SU-DHL-6 (cell line): Measurements from ENCODE around the gene ZNF334.

Source experiments
- H2AFZ ChIP-seq: fragments of 200-600 bp; sonication (generic); 2 replicates; pipeline ENCODE4 v1.6.1; 2014; ENCODE audit warnings: low read depth, mild to moderate bottlenecking, moderate library complexity, mixed read lengths, antibody characterized with exemption, low read length; ENCODE audit not compliant: severe bottlenecking
- H3F3A ChIP-seq: fragments of 200-600 bp; shearing (Covaris generic); 2 replicates; pipeline ENCODE4 v1.6.0; 2016; ENCODE audit warnings: antibody characterized with exemption, mild to moderate bottlenecking; ENCODE audit not compliant: insufficient read depth
- H3K27ac ChIP-seq: fragments of 200-600 bp; sonication (generic); 2 replicates; pipeline ENCODE4 v1.5.1; 2016; ENCODE audit warnings: low read depth, mild to moderate bottlenecking, low read length, moderate library complexity, mixed read lengths
- H3K27me3 ChIP-seq: fragments of 200-600 bp; sonication (generic), shearing (Covaris generic); 2 replicates; pipeline ENCODE4 v1.6.0; 2014; ENCODE audit warnings: mild to moderate bottlenecking, low read length
- H3K36me3 ChIP-seq: fragments of 200-600 bp; sonication (generic); 2 replicates; pipeline ENCODE4 v1.6.1; 2014; ENCODE audit warnings: mild to moderate bottlenecking, low read length, mixed read lengths
- H3K4me2 ChIP-seq: fragments of 300-600, 200-600 bp; shearing (Covaris generic), sonication (generic); 2 replicates; pipeline ENCODE4 v1.6.0; 2014; ENCODE audit warnings: low read length, low read depth, mild to moderate bottlenecking; ENCODE audit not compliant: poor library complexity, severe bottlenecking
- H3K4me3 ChIP-seq: fragments of 200-600 bp; sonication (generic); 2 replicates; pipeline ENCODE4 v1.5.1; 2014; ENCODE audit warnings: antibody characterized with exemption, low read length, mild to moderate bottlenecking, mixed read lengths; ENCODE audit not compliant: insufficient read depth, poor library complexity, severe bottlenecking
- H3K79me2 ChIP-seq: fragments of 200-600 bp; sonication (generic); 2 replicates; pipeline ENCODE4 v1.6.1; 2014; ENCODE audit warnings: mild to moderate bottlenecking, low read length, moderate library complexity; ENCODE audit not compliant: insufficient read depth
- H3K9ac ChIP-seq: fragments of 200-600 bp; sonication (generic); 2 replicates; pipeline ENCODE4 v1.7.0; 2014; ENCODE audit warnings: mild to moderate bottlenecking, low read length
- H3K9me2 ChIP-seq: fragments of 200-600 bp; sonication (generic); replicated peaks from 2 replicates; pipeline ENCODE4 v1.6.1; 2014; ENCODE audit warnings: low read length; ENCODE audit not compliant: insufficient read depth
- H3K9me3 ChIP-seq: fragments of 200-600 bp; sonication (generic); 2 replicates; pipeline ENCODE4 v1.6.1; 2014; ENCODE audit warnings: low read length, mixed read lengths; ENCODE audit not compliant: insufficient read depth
- H4K20me1 ChIP-seq: fragments of 200-600 bp; sonication (generic); 2 replicates; pipeline ENCODE4 v1.6.1; 2014; ENCODE audit warnings: low read depth, mild to moderate bottlenecking, antibody characterized with exemption, low read length, moderate library complexity, mixed read lengths
- CTCF ChIP-seq: fragments of 200-600 bp; sonication (generic); IDR thresholded peaks from one replicate; pipeline ENCODE4 v1.5.1; 2017; ENCODE audit warnings: antibody characterized with exemption, mild to moderate bottlenecking, low read length, moderate library complexity; ENCODE audit not compliant: insufficient read depth, poor library complexity, severe bottlenecking
- EZH2phosphoT487 ChIP-seq: fragments of 200-600 bp; sonication (generic), shearing (Covaris generic); conservative IDR thresholded peaks from 2 replicates; pipeline ENCODE4 v1.6.1; 2018; ENCODE audit warnings: mild to moderate bottlenecking, antibody characterized with exemption, low read length, moderate library complexity, mixed read lengths

Gene ZNF334

GRCh38 chr20:46501961-46502360 is 11.4 kb downstream of the ZNF334 start:
- Histone ChIP-seq H2AFZ (no peak overlapping the region), H3K36me3 (no peaks in the 10 kb centered on the region), H3K9me2 (no peaks in the 10 kb centered on the region), H3K4me3 (no peak overlapping the region), H3F3A (no peaks in the 10 kb centered on the region), H3K27ac (no peak overlapping the region), H3K9me3 (peaks cover 28% of the 10 kb centered on the region; the same call in 1 of the 2 replicates), H3K27me3 (no peaks in the 10 kb centered on the region), H3K79me2 (no peaks in the 10 kb centered on the region), H3K4me2 (no peak overlapping the region), H3K9ac (no peak overlapping the region), H4K20me1 (no peaks in the 10 kb centered on the region)
- TF ChIP-seq EZH2phosphoT487: no peak
- TF ChIP-seq CTCF: no peak

GRCh38 chr20:46501337-46501942 is 11.9 kb downstream of the ZNF334 start:
- Histone ChIP-seq H3K9me3 (peaks cover 28% of the 10 kb centered on the region; the same call in 1 of the 2 replicates), H3K9ac (no peak overlapping the region), H3F3A (no peaks in the 10 kb centered on the region), H3K36me3 (no peaks in the 10 kb centered on the region), H3K27me3 (no peaks in the 10 kb centered on the region), H3K27ac (no peak overlapping the region), H3K9me2 (no peaks in the 10 kb centered on the region), H3K79me2 (no peaks in the 10 kb centered on the region), H3K4me2 (no peak overlapping the region), H3K4me3 (no peak overlapping the region), H4K20me1 (no peaks in the 10 kb centered on the region), H2AFZ (no peak overlapping the region)
- TF ChIP-seq EZH2phosphoT487: no peak
- TF ChIP-seq CTCF: no peak

GRCh38 chr20:46494077-46494476 is 19.3 kb downstream of the ZNF334 start:
- H3K4me2 ChIP-seq: no peak overlapping the region
- H3K9ac ChIP-seq: no peak overlapping the region
- no peaks in the 10 kb centered on the region for H3F3A ChIP-seq
- H2AFZ ChIP-seq: no peak overlapping the region
- H3K27me3 ChIP-seq: no peaks in the 10 kb centered on the region
- H3K27ac ChIP-seq: no peak overlapping the region
- TF ChIP-seq EZH2phosphoT487: no peak
- no peak for TF ChIP-seq CTCF
- H3K9me2 ChIP-seq: no peaks in the 10 kb centered on the region
- H3K79me2 ChIP-seq: no peaks in the 10 kb centered on the region
- H3K9me3 ChIP-seq: no peaks in the 10 kb centered on the region
- no peak overlapping the region for H3K4me3 ChIP-seq
- H3K36me3 ChIP-seq: no peaks in the 10 kb centered on the region
- no peaks in the 10 kb centered on the region for H4K20me1 ChIP-seq
